ENCODE measurements around the gene PRTG.

DNA sequence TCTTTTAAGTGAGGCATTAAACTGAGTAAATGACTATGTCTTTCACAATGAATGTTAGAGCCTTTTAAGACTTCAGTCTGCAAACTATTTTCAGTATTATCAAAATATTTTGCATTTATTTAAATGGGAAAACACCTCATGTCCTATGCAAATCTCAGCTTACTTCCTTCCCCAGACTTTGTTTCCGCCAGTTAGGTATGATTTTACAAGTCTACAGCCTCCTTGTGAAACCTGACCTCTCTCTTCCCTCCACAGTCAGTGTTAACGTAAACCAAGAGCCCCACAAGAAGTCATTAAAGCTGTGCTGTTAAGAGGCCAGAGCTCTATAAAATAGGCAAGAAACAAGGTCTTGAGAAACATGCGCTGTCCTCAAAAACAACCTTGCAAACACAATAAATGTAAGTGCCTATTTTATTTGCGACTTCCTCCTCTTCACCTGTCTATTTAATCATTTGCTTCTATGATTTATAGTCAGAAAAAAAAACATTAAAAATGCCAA, 48.3 kb downstream of the PRTG start:
- TF ChIP-seq, protein P1, sequence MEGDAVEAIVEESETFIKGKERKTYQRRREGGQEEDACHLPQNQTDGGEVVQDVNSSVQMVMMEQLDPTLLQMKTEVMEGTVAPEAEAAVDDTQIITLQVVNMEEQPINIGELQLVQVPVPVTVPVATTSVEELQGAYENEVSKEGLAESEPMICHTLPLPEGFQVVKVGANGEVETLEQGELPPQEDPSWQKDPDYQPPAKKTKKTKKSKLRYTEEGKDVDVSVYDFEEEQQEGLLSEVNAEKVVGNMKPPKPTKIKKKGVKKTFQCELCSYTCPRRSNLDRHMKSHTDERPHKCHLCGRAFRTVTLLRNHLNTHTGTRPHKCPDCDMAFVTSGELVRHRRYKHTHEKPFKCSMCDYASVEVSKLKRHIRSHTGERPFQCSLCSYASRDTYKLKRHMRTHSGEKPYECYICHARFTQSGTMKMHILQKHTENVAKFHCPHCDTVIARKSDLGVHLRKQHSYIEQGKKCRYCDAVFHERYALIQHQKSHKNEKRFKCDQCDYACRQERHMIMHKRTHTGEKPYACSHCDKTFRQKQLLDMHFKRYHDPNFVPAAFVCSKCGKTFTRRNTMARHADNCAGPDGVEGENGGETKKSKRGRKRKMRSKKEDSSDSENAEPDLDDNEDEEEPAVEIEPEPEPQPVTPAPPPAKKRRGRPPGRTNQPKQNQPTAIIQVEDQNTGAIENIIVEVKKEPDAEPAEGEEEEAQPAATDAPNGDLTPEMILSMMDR (IDR thresholded peaks at IDR 0.05 in 2 of 3, conservative IDR thresholded peaks at IDR 0.05 in 1 of 3; ENCODE audit: control insufficient read depth in 2 of 3, extremely low read depth in 1 of 3, insufficient read depth in 1 of 3, low read depth in 3 of 3, low read length in 3 of 3): no peak
- no peak for TF ChIP-seq CBFB (IDR thresholded peaks at IDR 0.05; ENCODE audit: low read depth)
- TF ChIP-seq, protein P2, sequence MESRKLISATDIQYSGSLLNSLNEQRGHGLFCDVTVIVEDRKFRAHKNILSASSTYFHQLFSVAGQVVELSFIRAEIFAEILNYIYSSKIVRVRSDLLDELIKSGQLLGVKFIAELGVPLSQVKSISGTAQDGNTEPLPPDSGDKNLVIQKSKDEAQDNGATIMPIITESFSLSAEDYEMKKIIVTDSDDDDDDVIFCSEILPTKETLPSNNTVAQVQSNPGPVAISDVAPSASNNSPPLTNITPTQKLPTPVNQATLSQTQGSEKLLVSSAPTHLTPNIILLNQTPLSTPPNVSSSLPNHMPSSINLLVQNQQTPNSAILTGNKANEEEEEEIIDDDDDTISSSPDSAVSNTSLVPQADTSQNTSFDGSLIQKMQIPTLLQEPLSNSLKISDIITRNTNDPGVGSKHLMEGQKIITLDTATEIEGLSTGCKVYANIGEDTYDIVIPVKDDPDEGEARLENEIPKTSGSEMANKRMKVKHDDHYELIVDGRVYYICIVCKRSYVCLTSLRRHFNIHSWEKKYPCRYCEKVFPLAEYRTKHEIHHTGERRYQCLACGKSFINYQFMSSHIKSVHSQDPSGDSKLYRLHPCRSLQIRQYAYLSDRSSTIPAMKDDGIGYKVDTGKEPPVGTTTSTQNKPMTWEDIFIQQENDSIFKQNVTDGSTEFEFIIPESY (IDR thresholded peaks at IDR 0.05): no peak
- no peak for TF ChIP-seq EZH2 (IDR thresholded peaks at IDR 0.05; ENCODE audit: borderline replicate concordance, control insufficient read depth, low read depth, low read length)
- no peak for TF ChIP-seq CEBPB (IDR thresholded peaks at IDR 0.05; ENCODE audit: borderline replicate concordance in 1 of 2, low read depth in 2 of 2, low read length in 2 of 2)
- TF ChIP-seq CREB1 (IDR thresholded peaks at IDR 0.05; ENCODE audit: low read depth): no peak
- TF ChIP-seq DPF2 (IDR thresholded peaks at IDR 0.05): no peak
- TF ChIP-seq, protein P3, sequence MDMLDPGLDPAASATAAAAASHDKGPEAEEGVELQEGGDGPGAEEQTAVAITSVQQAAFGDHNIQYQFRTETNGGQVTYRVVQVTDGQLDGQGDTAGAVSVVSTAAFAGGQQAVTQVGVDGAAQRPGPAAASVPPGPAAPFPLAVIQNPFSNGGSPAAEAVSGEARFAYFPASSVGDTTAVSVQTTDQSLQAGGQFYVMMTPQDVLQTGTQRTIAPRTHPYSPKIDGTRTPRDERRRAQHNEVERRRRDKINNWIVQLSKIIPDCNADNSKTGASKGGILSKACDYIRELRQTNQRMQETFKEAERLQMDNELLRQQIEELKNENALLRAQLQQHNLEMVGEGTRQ (IDR thresholded peaks at IDR 0.05; ENCODE audit: borderline replicate concordance, low read depth, low read length): no peak
- peak; percentile 74; the same call in 1 of the 2 replicates for TF ChIP-seq TCF7 (IDR thresholded peaks at IDR 0.05; ENCODE audit: borderline replicate concordance)
- TF ChIP-seq, protein P4, sequence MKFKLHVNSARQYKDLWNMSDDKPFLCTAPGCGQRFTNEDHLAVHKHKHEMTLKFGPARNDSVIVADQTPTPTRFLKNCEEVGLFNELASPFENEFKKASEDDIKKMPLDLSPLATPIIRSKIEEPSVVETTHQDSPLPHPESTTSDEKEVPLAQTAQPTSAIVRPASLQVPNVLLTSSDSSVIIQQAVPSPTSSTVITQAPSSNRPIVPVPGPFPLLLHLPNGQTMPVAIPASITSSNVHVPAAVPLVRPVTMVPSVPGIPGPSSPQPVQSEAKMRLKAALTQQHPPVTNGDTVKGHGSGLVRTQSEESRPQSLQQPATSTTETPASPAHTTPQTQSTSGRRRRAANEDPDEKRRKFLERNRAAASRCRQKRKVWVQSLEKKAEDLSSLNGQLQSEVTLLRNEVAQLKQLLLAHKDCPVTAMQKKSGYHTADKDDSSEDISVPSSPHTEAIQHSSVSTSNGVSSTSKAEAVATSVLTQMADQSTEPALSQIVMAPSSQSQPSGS (IDR thresholded peaks at IDR 0.05; ENCODE audit: low read length): peak; percentile 45
- no peak for TF ChIP-seq EP300 (IDR thresholded peaks at IDR 0.05; ENCODE audit: borderline replicate concordance in 1 of 2, control insufficient read depth in 1 of 2, low read depth in 2 of 2, low read length in 2 of 2)
